GM11168 (cell line): ENCODE data around the gene CUTA.

Experiments used
- in situ Hi-C: fragments of 300-500 bp; cut with MboI; formaldehyde crosslinking; loops from one replicate; pipeline ENCODE4 v1.12.0; 2022; ENCODE audit warnings: low sequenced_read_pairs; ENCODE audit not compliant: unreplicated experiment

Gene CUTA

DNA sequence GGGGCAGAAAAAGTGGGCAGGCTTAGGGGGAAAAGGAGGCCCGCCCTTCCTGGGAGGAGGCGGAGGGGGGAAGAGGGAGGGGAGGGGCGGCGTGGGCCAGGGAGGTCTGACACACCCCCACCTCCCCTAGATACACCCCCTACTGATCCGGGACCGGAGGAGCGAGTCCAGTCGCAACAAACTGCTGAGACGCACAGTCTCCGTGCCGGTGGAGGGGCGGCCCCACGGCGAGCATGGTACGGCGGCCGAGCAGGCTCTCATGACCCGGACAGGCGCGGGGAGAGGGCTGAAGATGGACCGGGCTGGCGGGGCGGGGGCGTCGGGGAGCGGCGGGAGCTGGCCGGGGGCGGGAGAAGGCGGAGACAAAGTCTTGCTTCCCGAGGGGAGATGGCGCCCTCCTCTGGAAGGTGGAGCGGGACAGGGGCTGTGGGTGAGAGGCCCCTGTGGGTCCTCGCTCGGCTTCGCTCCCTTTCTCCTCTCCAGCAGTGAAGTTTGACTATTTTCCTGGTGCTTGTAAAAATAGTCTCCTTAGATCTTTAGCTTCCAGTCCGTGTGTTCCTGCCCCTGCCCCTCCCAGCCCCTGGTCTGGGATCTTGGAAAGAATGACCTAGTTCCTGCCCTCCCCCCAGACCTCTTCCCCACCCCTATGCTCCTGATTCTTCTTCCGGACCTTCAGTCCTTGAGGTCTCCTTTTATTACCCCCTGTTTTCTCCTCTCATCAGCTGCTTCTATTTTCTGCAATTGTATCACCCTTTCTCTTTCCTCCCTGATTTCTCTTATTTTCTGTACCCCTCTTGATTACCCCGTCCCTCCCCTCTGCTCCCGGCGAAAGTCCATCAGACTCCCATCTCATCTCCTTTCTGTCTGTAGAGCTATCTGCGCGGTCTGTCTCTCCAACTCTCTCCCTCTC lies 8.0 kb upstream of the CUTA start:
- in situ Hi-C loops: no loop called here

DNA sequence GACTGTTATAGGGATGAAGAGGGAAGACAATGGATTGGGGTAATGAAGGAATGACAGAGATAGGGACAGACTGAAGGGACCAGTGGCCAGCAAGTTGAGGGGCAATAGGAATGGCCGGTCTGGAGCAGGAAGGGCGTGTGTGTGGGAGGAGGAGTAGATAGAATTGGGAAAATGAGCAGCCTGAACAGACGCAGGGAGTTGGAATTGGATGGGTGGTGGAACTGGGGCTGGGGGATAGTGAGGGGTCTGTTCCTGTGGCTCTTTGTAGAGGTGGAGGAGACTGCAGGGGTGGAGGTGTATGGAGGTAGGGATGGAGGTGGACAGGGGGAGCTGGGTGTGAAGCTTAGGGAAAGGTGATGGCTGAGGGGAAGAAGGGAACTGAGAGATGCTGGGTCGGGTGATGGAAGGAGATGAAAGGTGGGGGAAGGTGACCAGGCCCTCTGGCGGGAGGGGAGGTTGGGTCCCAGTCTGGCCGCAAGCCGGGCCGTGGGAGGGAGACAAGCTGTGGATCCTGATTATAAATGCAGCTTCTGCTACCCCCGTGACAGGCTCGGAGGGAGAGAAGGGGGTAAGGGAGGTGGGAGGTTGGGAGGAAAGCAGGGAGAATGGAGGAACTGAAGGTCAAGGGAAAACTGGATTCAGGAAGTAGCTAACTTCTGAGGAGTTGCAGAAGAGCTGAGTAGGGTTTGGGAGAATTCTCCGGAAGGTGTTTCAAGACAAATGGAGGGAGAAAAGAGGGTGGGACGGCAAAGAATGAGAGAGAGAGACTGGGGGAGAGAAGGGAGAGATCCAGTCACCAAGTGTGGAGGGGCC lies 7.2 kb upstream of the CUTA start:
- in situ Hi-C loops: no loop called here

DNA sequence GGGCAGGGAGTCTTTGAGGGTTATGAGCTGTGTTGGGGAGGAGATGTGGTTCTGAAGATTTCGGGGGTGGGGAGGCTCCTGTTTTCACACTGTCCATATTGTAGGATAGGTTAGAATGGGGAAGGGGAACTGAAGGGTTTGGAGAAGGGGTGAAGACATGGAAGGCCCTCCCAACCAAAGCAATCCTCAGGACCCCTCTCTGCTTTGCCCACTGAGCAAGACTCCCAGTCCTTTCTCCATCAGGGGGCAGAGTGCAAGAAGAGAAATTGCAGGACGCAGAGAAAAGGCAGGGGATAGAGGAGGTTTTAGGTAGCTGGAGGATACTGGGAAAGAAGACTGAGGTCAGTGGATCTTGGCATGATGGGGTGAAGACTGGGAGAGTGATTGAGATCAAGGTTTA lies 5.9 kb upstream of the CUTA start:
- in situ Hi-C loops: no loop called here

DNA sequence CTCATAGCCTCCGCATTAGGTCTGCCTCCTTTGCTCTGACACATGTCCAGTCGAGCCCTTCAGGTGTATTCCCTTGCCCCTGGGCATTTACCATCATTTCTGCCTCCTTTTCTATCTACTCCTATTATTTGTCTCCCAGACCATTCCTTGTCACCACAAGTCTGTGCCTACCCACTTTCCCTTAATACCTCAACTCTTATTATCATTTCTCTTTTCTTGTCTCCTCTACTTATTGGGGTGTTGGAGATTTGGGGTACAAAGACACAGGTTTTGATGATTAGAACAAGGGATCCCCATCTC lies 3.4 kb upstream of the CUTA start:
- in situ Hi-C loops: no loop called here

DNA sequence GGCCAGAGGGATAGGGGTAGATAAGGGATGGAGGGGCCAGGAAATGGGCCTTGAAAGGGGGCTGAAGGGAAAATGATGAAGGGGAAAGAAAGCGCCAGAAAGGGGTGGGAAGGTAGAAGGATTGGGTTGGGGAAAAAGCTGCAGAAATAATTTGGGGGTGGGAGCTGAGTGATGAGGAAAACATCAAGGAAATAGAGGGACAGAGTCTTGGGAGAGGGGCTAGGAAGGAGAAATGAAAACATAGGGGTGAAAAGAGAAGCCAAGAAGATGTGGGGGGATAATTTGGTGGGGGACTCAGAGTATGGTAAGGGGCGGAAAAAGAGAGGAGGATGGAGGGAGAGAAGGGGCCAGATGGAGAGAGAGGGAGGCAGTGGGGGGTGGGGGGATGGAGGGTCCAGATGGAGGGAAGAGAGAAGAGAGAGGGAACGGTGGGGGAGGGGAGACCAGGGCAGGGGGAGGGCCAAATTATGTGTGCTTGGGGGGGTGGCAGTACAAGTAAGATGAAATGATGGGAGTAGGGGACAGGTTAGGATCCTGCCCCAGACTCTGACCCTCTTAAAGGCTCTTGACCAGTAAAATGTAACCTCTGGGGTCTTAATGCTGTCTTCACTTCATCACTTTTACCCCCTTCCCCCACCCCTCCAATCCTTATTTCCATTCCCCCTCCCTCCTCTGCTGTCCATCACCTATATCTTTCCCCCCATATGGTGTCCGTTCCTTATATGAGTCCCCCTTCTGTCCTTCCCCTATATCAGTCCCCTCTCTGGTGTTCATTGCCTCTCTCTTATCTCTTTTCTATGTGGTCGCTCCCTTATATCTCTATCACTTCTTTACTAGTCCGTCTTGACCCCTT lies 2.8 kb upstream of the CUTA start:
- in situ Hi-C loops: no loop called here

DNA sequence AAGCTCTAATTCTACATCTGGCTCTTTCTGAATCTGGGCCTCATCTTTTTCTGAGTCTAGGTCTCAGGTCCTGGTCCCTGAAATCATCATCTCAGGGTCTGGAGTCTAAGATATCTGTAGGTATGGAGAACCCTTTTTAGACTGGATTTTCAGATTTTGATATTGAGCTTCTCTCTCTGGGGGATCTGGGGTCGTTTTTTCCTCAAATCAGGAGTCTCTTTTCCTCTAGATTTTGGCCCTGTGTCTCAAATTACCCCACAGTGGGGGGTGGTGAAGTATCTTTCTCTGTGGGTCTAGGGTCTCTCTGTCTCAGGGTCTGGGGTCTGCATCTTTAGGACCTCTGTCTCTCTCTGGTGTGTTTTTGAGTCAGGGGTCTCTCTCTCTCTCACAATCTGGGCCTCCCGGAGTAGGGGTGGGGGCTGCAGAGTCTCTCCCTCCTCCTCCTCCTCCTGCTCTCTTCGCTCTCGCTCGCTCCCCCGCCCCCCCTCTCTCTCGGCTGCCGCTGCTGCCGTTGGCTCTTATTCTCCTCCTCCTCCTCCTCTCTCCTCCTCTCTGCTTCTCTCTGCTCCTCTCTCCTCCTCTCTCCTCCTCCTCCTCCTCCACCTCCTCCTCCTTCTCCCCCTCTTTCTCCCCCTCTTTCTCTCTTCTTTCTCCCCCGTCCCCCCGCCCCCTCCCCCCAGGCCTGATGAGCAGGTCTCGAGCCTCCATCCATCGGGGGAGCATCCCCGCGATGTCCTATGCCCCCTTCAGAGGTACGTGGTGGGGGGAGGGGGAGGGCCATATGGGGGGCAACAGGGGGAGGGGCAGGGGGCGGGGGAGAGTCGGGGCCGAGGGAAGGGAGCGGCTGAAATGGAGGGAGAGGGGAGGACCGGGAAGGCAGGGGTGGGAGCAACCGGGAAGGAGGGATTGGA lies 1.9 kb upstream of the CUTA start, which contains the start of gene SYNGAP1:
SYNGAP1 (plus strand) TSS at position 486 of the 911 bp plus-strand sequence; CDS start at position 686, 200 bp downstream.
- in situ Hi-C loops: no loop called here

DNA sequence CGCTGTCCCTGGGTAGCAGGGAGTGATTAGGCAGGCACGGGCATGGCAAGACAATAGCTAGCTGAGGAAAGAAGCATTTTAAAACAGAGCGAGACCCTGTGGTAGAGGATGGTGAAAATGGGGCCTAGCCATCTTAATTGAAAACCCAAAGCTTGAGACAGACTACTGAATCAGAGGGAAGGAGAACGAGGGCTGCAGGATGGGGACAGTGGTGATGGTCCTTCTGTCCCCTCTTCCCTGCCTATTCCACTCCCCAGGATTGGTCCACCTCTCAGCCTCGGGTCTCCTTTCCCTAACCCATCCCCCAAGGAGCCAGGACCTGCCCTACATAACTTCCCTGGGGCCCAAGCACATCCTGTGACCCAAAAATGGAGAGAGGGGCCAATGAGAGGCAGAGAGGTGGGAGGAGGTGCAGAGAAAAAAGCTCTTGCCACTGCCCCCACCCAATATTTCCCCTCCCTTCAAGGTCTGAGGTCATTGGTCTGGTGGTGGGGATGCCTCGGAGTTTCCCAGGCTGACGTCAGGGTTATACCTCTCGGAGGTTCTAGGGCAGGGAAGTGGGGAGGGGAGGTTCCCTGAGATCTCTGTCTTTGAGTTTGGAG lies 884 bp upstream of the CUTA start:
- in situ Hi-C loops: no loop called here

DNA sequence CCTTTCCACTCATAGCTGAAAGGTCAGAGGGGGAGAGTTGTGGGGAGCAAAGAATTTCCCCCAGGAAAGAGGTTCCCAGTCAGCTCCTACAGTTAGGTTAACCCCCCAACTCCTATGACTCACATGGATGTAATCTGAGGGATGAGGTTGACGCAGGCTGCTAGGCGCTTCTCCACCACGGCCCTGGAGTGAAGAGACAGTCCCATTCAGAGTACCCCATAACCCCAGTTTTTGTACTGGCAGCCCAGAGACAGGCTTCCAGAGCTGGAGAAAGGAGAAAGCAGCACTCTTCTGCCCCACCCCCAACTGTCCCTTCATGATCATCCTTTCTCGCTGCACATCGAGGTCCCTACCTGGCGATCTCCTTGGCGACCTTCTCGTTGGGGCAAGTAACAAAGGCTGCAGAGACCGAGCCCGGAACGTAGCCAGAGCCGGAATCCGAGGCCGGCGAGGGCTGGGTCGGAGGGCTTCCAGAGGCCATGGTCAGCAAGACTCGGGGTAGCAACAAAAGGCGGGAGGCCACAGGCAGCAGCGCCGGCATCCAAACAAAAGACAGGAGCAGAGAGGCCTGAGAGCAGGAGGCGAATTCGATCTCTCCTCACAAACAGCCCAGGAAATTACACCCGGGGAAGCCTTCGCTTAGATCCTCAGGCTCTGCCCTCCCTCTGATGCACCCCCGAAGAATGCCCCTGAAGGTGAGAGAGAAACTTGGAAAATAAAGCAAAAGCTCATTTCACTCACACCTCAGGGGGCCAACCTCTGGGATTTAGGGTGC lies 592 bp downstream of the CUTA start:
- in situ Hi-C loops: no loop called here

DNA sequence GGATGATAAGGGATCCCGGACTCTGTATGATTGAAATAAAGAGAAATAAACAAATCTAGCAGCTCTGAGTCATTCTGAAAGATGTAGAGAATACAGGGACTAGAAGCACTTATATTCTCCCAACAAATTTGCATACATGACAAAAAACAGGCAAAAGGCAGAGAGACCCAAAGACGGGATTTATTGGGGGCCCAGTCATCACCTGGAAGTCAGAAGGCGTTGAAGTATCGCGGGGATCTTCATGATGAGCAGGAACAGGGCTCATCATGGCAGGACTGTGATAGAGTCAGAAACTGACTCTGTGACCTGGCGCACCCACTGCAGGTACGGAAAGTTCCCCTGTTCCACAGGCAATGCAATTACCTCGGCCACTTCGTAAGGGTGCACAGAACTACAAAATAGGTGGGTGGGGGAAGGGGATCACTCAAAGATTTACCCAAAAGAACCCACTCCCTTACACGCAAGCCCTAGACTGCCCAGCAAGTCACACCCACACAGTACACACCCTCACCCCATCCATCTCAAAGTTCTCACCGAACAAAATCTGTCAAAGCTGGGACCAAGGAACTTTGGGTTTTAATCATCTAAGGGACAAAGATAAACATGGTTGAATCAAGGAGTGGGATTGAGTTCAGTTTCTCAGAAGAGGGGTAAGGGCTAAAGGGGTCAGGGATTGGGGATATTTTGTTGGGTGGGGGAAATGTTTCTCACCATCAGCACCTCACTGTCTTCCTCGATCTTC lies 1.4 kb downstream of the CUTA start:
- in situ Hi-C loops: no loop called here

DNA sequence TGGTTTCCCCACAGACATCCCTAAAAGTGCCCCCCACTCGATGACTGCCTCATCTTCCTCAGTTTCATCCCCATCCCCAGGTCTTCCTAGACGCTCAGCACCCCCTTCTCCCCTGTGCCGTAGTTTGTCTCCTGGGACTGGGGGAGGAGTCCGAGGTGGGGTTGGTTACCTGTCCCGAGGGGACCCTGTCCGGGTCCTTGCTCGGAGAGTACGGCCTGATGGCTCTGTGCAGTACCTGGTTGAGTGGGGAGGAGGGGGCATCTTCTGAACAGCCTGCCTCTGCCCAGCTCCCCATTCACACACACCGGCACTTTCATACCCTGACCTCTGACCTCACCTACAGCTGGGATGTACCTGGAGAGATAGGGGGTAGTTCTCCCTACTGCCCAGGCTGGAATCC lies 2.1 kb downstream of the CUTA start:
- in situ Hi-C loops: no loop called here

DNA sequence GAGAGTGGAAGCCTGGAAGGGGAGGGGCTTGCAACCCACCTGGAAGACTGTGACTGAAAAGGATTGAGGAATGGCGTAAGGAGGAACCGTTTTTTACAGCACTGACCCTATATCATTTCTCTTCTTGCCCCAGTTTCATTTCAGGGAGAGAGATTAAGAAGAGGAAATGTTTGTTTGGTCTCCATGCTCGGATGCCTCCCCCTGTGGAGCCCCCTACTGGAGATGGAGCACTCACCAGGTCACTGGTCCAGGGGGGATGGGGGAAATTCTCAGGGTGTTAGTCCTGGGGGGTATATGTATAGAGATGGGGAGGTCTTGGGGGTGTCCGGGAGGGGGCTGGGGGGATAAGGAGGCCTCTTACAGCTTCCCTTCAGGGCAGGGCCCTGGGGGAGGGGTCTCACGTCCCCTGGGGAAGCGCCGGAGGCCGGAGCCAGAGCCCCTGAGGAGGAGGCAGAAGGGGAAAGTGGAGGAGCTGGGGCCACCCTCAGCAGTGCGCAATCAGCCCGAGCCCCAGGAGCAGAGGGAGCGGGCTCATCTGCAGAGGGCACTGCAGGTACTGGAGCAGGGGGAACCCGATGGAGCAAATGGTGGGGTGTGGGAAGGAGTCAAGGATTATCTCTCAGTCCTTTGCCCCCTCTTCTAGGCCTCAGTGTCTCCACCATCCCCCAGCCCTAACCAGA lies 3.2 kb downstream of the CUTA start:
- in situ Hi-C loops: no loop called here

DNA sequence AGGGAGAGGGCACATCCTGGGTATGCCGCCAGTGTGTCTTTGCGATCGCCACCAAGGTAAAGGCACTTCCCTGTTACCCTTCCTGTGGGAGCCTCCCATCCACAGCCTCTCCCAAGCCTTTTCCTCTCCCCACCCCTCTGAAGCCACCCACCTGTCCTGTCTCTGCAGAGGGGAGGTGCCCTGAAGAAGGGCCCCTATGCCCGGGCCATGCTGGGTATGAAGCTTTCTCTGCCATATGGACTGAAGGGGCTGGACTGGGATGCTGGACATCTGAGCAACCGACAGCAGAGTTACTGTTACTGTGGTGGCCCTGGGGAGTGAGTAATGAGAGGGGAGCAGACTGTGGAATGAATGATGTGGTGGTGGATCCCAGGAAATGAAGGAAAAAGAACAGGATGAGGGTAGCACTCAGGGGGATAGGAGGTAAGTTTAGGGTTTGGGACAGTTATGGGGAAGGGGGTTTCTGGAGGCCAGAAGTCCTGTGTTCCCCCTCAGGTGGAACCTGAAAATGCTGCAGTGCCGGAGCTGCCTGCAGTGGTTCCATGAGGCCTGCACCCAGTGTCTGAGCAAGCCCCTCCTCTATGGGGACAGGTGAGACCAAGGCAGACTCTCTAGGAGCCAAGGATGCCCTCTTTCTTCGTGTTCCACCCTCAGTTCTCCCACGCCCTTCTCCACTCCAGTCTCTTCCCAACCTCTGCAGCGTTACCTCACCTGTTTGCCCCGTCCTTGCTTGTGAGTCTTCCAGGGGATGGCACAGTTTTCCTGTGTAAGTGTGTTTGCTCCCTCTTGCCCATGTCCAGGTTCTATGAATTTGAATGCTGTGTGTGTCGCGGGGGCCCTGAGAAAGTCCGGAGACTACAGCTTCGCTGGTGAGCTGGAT lies 4.4 kb downstream of the CUTA start:
- in situ Hi-C loops: no loop called here

DNA sequence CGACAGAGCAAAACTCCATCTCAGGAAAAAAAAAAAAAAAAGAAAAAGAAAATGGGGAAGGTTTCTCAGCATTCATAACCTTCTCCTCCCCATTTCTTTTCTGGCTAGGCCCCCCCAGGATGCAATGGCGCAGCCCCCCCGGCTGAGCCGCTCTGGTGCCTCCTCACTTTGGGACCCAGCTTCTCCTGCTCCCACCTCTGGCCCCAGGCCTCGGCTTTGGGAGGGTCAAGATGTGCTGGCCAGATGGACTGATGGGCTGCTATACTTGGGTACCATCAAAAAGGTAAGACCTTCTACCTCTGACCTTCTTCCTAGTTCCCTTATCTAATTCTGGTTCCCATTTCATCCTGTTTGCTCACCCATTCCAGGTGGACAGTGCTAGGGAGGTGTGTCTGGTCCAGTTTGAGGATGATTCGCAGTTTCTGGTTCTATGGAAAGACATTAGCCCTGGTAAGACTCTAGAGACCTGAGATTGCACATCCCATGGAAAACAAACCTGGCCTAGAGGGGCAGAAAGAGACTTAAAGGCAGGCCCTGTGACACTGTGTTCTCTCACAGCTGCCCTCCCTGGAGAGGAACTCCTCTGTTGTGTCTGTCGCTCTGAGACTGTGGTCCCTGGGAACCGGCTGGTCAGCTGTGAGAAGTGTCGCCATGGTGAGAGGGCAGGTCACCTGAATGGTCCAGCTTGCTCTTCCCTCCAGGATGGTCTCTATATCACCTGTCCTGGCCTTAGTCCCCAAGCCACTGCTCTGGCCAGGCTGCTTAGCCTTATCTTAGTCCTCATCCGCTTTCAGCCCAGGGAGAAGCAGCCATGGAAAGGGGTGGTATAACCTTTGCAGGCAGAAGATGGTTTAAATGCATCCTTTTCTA lies 5.5 kb downstream of the CUTA start:
- in situ Hi-C loops: no loop called here

DNA sequence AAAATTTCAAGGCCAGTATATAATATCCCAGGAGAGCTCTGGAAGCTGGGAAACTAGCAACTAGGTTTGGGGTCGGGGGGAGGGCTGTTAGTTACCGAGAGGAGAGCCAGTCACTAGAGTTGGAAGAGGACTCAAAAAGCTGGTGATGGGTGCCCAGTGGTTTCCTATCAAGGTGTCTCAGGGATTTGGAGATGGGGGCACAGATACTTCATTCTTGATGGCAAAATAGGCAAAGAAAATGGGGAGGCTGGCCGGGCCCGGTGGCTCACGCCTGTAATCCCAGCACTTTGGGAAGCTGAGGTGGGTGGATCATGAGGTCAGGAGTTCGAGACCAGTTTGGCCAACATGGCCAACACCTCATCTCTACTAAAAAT lies 6.3 kb downstream of the CUTA start:
- in situ Hi-C loops: no loop called here
